HG03521 (cell line): ENCODE measurements around the gene NUP214.
"Not testable (repeated sequence)": the region's sequence is repeated elsewhere in the genome, so short reads cannot be mapped to it uniquely, and the experiment has no call there.

ENCODE experiments used
- ATAC-seq: cut with Tn5 transposase; IDR thresholded peaks from one replicate; pipeline ENCODE4 v1.9.1; 2021; ENCODE audit warnings: mild to moderate bottlenecking, moderate library complexity; ENCODE audit not compliant: unreplicated experiment

Gene NUP214

GRCh38 chr9:131115360-131115742 is 10.0 kb upstream of the NUP214 start:
- ATAC-seq = not testable (repeated sequence)

DNA sequence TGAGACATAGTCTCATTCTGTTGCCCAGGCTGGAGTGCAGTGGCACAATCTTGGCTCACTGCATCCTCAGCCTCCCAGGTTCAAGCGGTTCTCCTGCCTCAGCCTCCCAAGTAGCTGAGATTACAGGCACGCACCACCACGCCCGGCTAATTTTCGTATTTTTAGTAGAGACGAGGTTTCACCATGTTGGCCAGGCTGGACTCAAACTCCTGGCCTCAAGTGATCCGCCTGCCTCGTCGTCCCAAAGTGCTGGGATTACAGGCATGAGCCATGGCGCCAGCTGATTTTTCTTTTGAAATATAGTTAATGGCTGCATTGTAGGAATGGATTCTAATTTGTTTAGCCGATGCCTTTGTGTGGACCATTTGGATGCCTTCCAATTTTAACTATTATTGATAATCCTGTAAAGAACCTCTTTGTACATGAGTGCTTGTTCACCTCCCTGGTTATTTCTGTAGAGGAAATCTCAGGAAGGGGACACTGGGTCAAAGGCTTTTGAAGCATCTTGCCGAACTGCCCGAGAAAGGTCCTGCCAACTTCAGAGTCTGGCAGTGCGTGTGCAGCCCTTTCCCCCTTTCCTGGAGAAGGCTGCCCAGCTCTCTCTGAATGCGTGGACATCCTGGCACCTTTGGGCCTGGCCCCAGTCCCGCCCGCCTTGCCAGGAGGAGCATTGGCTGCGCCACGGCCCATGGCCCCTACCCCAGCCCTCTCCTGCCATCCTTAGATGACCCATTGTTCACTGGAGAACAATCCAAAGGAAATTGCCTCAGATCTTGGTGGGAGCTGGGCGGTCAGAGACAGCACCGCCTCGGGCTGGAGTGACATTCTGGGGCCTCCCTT is 8.9 kb upstream of the NUP214 start:
- no peak for ATAC-seq

DNA sequence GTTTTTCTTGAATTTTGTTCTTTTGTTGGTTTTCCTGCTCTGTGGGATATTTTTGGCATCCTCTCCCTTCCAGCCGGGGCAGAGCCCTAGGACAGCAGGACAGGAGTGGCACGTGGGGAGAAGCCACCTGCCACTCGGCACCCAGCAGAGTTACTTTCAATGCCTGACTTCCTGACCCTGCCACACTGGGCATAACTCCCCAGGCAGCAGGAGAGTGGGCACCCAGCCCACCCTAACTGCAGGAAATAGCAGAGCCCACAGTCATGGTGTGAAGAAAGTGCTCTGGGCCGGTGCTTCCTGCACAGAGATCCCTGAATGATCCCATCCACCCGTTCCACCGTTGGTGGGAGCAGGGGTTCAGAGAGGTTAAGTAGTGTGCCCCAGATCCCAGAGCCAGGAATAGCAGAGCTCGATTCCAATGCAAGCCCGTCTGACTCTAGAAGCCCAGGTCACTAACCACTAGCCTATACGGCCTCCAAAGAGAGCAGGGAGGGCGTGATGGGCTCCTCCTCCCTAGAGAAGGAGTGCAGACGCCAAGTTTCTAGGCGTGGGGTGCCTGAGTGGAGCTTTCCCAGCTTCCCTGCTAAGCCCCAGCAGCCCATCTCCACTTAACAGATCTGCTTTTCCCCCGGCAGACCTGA is 8.1 kb upstream of the NUP214 start:
- no peak for ATAC-seq

- ATAC-seq = no peak
Measured at GRCh38 chr9:131117762-131118145, 7.6 kb upstream of the NUP214 start.

- ATAC-seq = no peak
Measured at GRCh38 chr9:131119600-131119999, 5.8 kb upstream of the NUP214 start.

- no peak for ATAC-seq
Measured at GRCh38 chr9:131120620-131121228, 4.7 kb upstream of the NUP214 start.

DNA sequence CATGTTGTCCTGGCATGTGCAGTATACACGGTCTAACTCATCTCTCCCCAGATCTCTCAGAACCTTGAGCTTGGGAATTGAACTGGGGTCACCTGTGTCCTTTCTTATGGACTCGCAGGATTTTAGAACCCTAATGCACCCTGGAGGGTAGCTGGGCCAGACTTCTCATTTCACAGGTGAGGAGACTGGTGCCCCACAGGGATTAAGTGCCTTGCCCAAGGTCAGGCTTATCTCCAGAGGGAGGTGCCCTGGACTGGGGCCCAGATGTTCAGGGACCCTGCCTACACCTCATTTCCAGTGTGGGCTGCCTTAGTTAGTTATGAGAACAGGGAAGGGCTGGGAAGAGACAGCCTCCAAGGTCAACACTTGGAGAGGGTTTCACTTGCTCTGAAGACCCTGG is 4.0 kb upstream of the NUP214 start:
- ATAC-seq = no peak

DNA sequence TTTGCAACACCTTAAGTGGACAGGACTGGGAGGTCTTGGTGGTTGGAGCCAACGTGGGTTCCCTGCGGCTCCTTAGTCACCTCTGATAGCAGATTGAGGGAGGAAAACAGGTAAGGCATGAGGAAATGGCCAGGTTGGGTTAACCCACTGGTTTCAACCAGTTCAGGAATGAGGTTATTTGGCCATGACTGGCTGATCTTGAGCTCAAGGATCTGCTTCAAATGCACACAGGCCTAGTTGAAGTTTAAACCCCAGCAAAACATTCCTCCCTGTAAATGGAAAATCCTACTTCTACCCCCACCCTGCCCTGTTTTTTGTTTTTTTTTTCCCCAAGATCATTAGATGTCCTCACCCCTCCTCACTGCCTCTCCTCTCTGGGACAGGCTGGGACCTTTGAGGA is 3.2 kb upstream of the NUP214 start:
- no peak for ATAC-seq

DNA sequence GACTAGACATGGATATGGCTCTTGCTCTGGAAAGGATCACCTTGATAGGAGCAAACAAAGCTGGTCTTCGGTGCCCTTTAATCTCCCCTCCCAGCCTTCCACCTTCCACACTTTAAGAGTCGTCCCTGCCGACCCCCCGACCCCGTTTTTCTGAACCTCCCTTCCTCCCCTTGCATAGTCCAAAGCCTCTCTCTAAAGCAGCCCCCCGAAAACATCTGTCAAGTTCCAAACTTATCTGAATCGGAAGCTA is 423 bp upstream of the NUP214 start:
- peak; percentile 17 for ATAC-seq

DNA sequence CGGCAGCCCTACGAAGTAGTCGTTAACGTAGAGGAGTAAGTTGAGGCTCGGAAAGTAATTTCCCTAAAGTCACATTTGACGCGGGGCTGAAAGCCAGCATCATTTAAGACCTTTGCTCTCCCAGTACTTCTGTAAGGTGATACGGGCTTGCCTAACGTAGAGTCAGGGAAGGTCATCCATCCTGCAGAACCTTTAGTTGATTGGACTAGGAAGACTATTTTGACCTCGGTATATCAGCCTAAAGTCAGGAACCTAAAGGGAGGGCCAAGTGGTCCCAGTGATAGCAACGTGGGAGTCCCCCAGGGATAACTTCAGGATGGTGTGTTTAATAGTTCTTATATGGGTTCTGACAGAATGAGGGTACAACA is 657 bp downstream of the NUP214 start:
- ATAC-seq = no peak

DNA sequence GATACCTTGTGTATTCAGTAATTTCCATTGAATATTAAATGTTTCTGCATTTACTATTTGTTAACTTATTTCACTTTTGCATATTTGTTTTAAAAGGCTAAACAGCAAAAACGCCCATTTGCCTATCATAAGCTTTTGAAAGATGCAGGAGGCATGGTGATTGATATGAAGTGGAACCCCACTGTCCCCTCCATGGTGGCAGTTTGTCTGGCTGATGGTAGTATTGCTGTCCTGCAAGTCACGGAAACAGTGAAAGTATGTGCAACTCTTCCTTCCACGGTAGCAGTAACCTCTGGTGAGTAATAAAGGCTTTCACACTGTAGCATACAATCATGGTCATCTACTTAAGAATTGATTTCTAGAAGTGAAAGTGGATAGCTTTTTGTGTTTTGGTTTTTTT is 3.8 kb downstream of the NUP214 start:
- no peak for ATAC-seq

GRCh38 chr9:131138676-131139075 is 13.3 kb downstream of the NUP214 start:
- ATAC-seq = no peak

GRCh38 chr9:131140112-131140511 is 14.7 kb downstream of the NUP214 start:
- no peak for ATAC-seq

- ATAC-seq = no peak
Measured at GRCh38 chr9:131140550-131140949, 15.2 kb downstream of the NUP214 start.

DNA sequence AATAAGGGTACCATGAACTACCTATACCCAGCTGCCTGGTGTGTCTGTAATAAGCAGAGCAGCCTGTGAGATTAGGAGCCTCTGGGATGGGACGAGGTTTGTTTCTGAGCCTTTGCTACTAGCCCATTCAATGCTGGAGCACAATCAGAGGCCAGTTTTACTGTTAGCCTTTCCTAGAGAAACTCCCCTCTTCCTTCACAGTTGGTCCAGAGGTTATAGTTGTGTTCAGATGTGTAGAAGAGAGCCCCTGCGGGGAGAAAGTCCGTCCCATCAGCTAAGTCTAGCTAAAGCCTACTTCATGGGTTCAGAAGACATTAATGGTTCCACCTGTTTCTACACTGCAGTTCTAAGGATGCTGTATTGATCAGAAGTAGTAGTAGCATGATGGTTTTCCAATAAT is 16.8 kb downstream of the NUP214 start:
- no peak for ATAC-seq

- no peak for ATAC-seq
Measured at GRCh38 chr9:131144201-131144600, 18.8 kb downstream of the NUP214 start.

- no peak for ATAC-seq
Measured at GRCh38 chr9:131145245-131145644, 19.9 kb downstream of the NUP214 start.

DNA sequence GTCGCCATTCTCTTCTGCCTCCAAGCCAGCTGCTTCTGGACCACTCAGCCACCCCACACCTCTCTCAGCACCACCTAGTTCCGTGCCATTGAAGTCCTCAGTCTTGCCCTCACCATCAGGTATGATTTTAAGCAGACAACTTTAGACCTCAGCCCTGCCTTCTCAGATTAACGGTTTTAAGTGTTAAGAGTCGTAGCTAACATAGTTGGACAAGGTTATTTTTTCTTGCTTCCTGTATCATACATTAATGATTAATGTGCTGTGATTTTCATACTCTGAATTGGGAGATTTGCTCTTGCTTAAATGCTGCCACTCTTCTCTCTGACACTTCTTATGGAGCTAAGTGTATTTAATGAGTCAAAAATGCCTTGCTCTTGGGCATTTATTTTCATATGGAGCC is 20.8 kb downstream of the NUP214 start:
- no peak for ATAC-seq

- no peak for ATAC-seq
Measured at GRCh38 chr9:131148276-131148675, 22.9 kb downstream of the NUP214 start.

DNA sequence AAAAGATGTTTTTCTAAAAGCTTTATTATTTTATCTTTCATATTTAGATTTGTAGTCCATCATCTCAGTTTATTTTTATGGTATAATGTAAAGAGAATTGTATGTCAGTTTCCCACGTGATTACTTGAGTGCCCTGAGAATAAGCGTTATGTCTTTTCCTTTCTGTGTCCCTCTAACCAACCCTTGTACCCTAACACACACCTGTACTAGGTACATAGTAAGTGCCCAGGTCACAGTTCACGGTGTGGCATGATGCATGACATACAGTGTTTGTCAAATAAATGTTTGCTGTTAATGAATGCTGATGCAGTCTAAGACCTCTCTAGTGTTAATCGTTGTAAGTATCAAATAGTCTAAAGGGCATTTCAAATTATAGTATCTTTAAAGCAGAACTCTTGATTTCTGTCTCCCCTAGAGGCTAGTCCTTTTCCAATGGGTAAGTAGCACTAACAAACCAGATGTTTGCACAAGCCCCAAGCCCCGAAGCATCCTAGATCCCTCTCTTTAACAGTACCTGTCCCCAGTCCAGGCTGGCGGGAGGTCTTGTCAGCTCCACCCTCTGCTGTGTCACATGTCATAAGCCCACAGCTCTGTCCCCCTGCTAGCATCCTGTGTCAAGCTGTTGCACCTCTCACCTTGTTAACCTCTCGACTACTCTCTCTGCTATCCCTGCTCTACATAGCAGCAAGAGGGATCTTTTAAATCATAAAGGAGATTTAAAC is 23.7 kb downstream of the NUP214 start:
- ATAC-seq = no peak

DNA sequence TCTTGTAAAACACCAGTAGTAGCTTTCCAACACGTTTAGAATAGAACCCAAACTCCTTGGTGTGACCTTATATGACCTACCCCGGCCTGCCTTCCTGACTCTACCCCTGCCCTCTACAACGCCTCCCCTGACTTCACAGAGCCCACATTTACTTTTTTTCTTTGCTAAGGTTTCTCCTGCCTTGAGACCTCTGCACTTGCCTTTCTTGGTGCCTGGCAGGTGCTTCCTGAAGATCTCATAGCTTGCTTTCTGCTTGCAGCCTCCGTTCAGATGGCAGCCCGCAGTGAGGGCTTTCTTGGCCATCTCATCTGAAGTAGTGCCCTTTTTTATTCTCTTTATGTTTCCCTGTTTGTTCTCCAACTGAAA is 24.3 kb downstream of the NUP214 start:
- no peak for ATAC-seq

DNA sequence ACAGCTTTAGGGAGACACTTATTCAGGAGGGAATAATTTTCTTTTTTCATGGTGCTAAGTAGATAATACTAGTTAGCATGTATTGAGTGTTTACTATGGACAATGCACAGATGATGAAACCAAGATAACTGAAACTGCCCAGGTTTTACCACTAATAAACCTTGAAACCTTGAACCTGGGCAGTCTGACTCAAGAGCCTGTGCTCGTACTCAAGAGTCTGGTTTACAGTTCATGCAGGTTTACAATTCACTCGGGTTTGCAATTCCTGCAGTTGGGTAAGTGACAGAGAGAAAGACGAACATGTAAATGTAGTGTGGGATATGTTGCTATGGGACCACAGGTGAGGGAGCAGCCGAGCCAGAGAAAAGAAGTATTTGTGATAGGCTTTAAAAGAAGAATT is 28.2 kb downstream of the NUP214 start:
- no peak for ATAC-seq
